H9 (cell line): ENCODE data around the gene RNF145. TPM values are rescaled to one million over a fixed set of nuclear protein-coding genes. Genes with fewer than 3 reads are reported as not detected.

Source experiments
- DNase-seq: peaks from one replicate; pipeline ENCODE4 v3.0.0-alpha.2; 2017
- H2AFZ ChIP-seq: one replicate; pipeline ENCODE4 v1.6.1; 2013; ENCODE audit warnings: mild to moderate bottlenecking, low read length, control low read depth, moderate library complexity
- H2AK5ac ChIP-seq: 2 replicates; pipeline ENCODE4 v1.6.1; 2013; ENCODE audit warnings: low read length, control low read depth, mixed read lengths; ENCODE audit not compliant: insufficient read length
- H2BK120ac ChIP-seq: one replicate; pipeline ENCODE4 v1.6.1; 2013; ENCODE audit warnings: low read depth, mild to moderate bottlenecking, low read length, control low read depth, inconsistent platforms; ENCODE audit not compliant: poor library complexity, severe bottlenecking
- H2BK12ac ChIP-seq: 2 replicates; pipeline ENCODE4 v1.6.1; 2013; ENCODE audit warnings: low read length, control low read depth, mixed read lengths, low read depth; ENCODE audit not compliant: insufficient read length
- H2BK15ac ChIP-seq: 2 replicates; pipeline ENCODE4 v1.6.1; 2013; ENCODE audit warnings: low read depth, low read length, control low read depth
- H2BK20ac ChIP-seq: one replicate; pipeline ENCODE4 v1.6.1; 2013; ENCODE audit warnings: low read depth, mild to moderate bottlenecking, low read length, control low read depth, inconsistent platforms; ENCODE audit not compliant: poor library complexity, severe bottlenecking
- H2BK5ac ChIP-seq: 2 replicates; pipeline ENCODE4 v1.6.1; 2013; ENCODE audit warnings: low read length, control low read depth, mixed read lengths; ENCODE audit not compliant: insufficient read length
- H3K14ac ChIP-seq: 2 replicates; pipeline ENCODE4 v1.6.1; 2013; ENCODE audit warnings: low read length, control low read depth; ENCODE audit not compliant: insufficient read depth
- H3K18ac ChIP-seq: 2 replicates; pipeline ENCODE4 v1.6.1; 2013; ENCODE audit warnings: low read depth, mild to moderate bottlenecking, mixed read lengths, low read length, control low read depth; ENCODE audit not compliant: insufficient read length
- H3K23ac ChIP-seq: 2 replicates; pipeline ENCODE4 v1.6.1; 2013; ENCODE audit warnings: low read length, control low read depth, mixed read lengths, low read depth; ENCODE audit not compliant: insufficient read length
- H3K23me2 ChIP-seq: 2 replicates; pipeline ENCODE4 v1.6.1; 2013; ENCODE audit warnings: low read depth, mild to moderate bottlenecking, mixed read lengths, low read length, control low read depth; ENCODE audit not compliant: insufficient read length, poor library complexity, severe bottlenecking
- H3K27ac ChIP-seq: 2 replicates; pipeline ENCODE4 v1.5.1; 2013; ENCODE audit warnings: low read length, control low read depth, mixed read lengths, low read depth; ENCODE audit not compliant: insufficient read length
- H3K27me3 ChIP-seq: 2 replicates; pipeline ENCODE4 v1.6.1; 2013; ENCODE audit warnings: low read length, control low read depth, inconsistent platforms; ENCODE audit not compliant: insufficient read depth
- H3K4ac ChIP-seq: 2 replicates; pipeline ENCODE4 v1.6.1; 2013; ENCODE audit warnings: low read depth, mild to moderate bottlenecking, control low read depth, inconsistent platforms, low read length, moderate library complexity
- H3K4me1 ChIP-seq: 2 replicates; pipeline ENCODE4 v1.6.1; 2013; ENCODE audit warnings: low read length, control low read depth, inconsistent platforms; ENCODE audit not compliant: insufficient read depth
- H3K4me2 ChIP-seq: 2 replicates; pipeline ENCODE4 v1.6.1; 2013; ENCODE audit warnings: low read length, control low read depth, mixed read lengths; ENCODE audit not compliant: insufficient read length, insufficient read depth
- H3K56ac ChIP-seq: 2 replicates; pipeline ENCODE4 v1.6.1; 2013; ENCODE audit warnings: low read depth, mild to moderate bottlenecking, mixed read lengths, low read length, control low read depth; ENCODE audit not compliant: insufficient read length
- H3K79me1 ChIP-seq: 2 replicates; pipeline ENCODE4 v1.6.1; 2013; ENCODE audit warnings: low read depth, mild to moderate bottlenecking, moderate library complexity, low read length, control low read depth, inconsistent platforms; ENCODE audit not compliant: insufficient read depth, poor library complexity, severe bottlenecking
- H3K79me2 ChIP-seq: 2 replicates; pipeline ENCODE4 v1.6.1; 2013; ENCODE audit warnings: low read length, control low read depth, inconsistent platforms; ENCODE audit not compliant: insufficient read depth
- H3K9ac ChIP-seq: 2 replicates; pipeline ENCODE4 v1.6.1; 2013; ENCODE audit warnings: low read length, control low read depth, mixed read lengths; ENCODE audit not compliant: insufficient read length; ENCODE audit errors: extremely low read depth
- H3K9me3 ChIP-seq: one replicate; pipeline ENCODE4 v1.6.1; 2013; ENCODE audit warnings: low read depth, low read length, inconsistent platforms; ENCODE audit not compliant: control insufficient read depth
- H3T11ph ChIP-seq: one replicate; pipeline ENCODE4 v1.6.1; 2013; ENCODE audit warnings: mild to moderate bottlenecking, low read length, control low read depth, inconsistent platforms
- H4K20me1 ChIP-seq: one replicate; pipeline ENCODE4 v1.6.1; 2013; ENCODE audit not compliant: control insufficient read depth, insufficient read length, insufficient read depth
- H4K5ac ChIP-seq: 2 replicates; pipeline ENCODE4 v1.6.1; 2013; ENCODE audit warnings: low read depth, mild to moderate bottlenecking, mixed read lengths, low read length, control low read depth; ENCODE audit not compliant: insufficient read length
- H4K8ac ChIP-seq: replicated peaks from 2 replicates; pipeline ENCODE4 v1.6.1; 2013; ENCODE audit warnings: low read length, control low read depth, mixed read lengths, low read depth; ENCODE audit not compliant: insufficient read length
- H4K91ac ChIP-seq: 2 replicates; pipeline ENCODE4 v1.6.1; 2013; ENCODE audit warnings: low read depth, mild to moderate bottlenecking, moderate library complexity, mixed read lengths, low read length, control low read depth; ENCODE audit not compliant: insufficient read length
- H3K27ac Mint-ChIP-seq, 3 experiments: 2 replicates in 2 of 3; 3 replicates in 1 of 3; pipeline ENCODE4 v1.8.0; 2020 to 2021; ENCODE audit warnings: mixed read lengths in 3 of 3, mild to moderate bottlenecking in 1 of 3, moderate library complexity in 1 of 3
- H3K27me3 Mint-ChIP-seq: 2 replicates; pipeline ENCODE4 v1.8.0; 2021; ENCODE audit warnings: low read depth, mild to moderate bottlenecking, moderate library complexity, mixed read lengths
- H3K36me3 Mint-ChIP-seq, 3 experiments: 2 replicates in 2 of 3; 3 replicates in 1 of 3; pipeline ENCODE4 v1.8.0; 2020 to 2021; ENCODE audit warnings: low read depth in 3 of 3, mixed read lengths in 3 of 3; ENCODE audit not compliant: insufficient read depth in 1 of 3
- H3K4me1 Mint-ChIP-seq, 2 experiments: 2 replicates each; pipeline ENCODE4 v1.8.0; 2020; ENCODE audit warnings: mixed read lengths in 2 of 2
- H3K4me3 Mint-ChIP-seq, 2 experiments: 2 replicates in 1 of 2; 3 replicates in 1 of 2; pipeline ENCODE4 v1.8.0; 2020 to 2021; ENCODE audit warnings: mild to moderate bottlenecking in 2 of 2, mixed read lengths in 2 of 2, moderate library complexity in 1 of 2
- H3K9me3 Mint-ChIP-seq, 2 experiments: 2 replicates in 1 of 2; 3 replicates in 1 of 2; pipeline ENCODE4 v1.8.0; 2020; ENCODE audit warnings: mild to moderate bottlenecking in 2 of 2, mixed read lengths in 2 of 2, moderate library complexity in 1 of 2
- WGBS: extraction: QIAGEN DNeasy Blood & Tissue Kit; methylation state at CpG from one replicate; pipeline ENCODE4 v1.1.7; 2013; ENCODE audit warnings: missing lambda C conversion rate, low lambda C conversion rate, mixed read lengths; ENCODE audit not compliant: insufficient read length; ENCODE audit errors: extremely low coverage; 5-methylcytosine and 5-hydroxymethylcytosine counted together
- total RNA-seq: library from RNA; stranded (reverse); gene quantifications from 2 replicates; pipeline ENCODE4 v1.2.1, GENCODE V29; 2021
- TF ChIP-seq, protein P1 (sequence below): fragments of 200-600 bp; sonication (generic); conservative IDR thresholded peaks from 3 replicates; pipeline ENCODE4 v1.8.0; 2021; ENCODE audit warnings: antibody characterized with exemption, mild to moderate bottlenecking

Gene RNF145
- total RNA-seq, 1 experiment from 2014 or later: 59.1 TPM

DNA sequence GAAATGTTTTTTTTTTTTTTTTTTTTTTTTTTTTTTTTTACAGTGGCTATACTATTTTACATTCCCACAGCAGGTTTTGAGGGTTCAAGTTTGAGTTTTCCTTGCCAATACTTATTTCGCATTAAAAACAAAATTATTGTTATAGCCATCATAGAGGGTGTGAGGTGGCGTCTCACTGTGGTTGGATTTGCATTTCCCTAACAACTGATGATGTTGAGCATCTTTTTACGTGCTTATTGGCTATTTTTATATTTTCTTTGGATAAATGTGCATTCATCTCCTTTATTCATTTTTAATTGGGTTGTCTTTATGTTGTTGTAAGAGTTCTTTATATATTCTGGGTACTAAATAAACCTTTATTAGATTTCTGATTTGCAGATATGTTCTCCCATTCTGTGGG lies 34.8 kb upstream of the RNF145 start:
- Histone ChIP-seq H3K14ac (no peak overlapping the region), H3K27ac (no peak overlapping the region), H2BK120ac (no peak overlapping the region), H3T11ph (no peak overlapping the region), H3K79me1 (no peaks in the 10 kb centered on the region), H2AFZ (no peak overlapping the region), H4K91ac (no peak overlapping the region), H3K23me2 (no peaks in the 10 kb centered on the region), H4K8ac (no peak overlapping the region), H2BK12ac (no peak overlapping the region), H3K4me1 (no peaks in the 10 kb centered on the region), H3K27me3 (no peaks in the 10 kb centered on the region), H3K79me2 (no peaks in the 10 kb centered on the region), H3K9ac (no peak overlapping the region), H4K5ac (no peak overlapping the region), H2BK20ac (no peak overlapping the region), H3K4me2 (no peak overlapping the region), H2AK5ac (no peak overlapping the region), H3K9me3 (no peaks in the 10 kb centered on the region), H3K56ac (no peak overlapping the region), H3K23ac (no peak overlapping the region), H3K4ac (no peak overlapping the region), H4K20me1 (no peaks in the 10 kb centered on the region), H3K18ac (no peak overlapping the region), H2BK5ac (no peak overlapping the region), H2BK15ac (no peak overlapping the region)
- DNase-seq: no peak
- H3K4me3 Mint-ChIP-seq: no peak overlapping the region
- no CpG with 5 or more reads among the region's 3 CpGs for WGBS
- H3K27me3 Mint-ChIP-seq: peaks cover 33% of the 10 kb centered on the region
- no peaks in the 10 kb centered on the region for H3K4me1 Mint-ChIP-seq
- H3K27ac Mint-ChIP-seq: no peak overlapping the region
- H3K9me3 Mint-ChIP-seq: no peaks in the 10 kb centered on the region
- H3K36me3 Mint-ChIP-seq: no peaks in the 10 kb centered on the region
- TF ChIP-seq, protein P1, sequence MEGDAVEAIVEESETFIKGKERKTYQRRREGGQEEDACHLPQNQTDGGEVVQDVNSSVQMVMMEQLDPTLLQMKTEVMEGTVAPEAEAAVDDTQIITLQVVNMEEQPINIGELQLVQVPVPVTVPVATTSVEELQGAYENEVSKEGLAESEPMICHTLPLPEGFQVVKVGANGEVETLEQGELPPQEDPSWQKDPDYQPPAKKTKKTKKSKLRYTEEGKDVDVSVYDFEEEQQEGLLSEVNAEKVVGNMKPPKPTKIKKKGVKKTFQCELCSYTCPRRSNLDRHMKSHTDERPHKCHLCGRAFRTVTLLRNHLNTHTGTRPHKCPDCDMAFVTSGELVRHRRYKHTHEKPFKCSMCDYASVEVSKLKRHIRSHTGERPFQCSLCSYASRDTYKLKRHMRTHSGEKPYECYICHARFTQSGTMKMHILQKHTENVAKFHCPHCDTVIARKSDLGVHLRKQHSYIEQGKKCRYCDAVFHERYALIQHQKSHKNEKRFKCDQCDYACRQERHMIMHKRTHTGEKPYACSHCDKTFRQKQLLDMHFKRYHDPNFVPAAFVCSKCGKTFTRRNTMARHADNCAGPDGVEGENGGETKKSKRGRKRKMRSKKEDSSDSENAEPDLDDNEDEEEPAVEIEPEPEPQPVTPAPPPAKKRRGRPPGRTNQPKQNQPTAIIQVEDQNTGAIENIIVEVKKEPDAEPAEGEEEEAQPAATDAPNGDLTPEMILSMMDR: no peak
